Panc1 (cell line): Measurements from ENCODE around the gene BRK1. TPM values are rescaled to one million over a fixed set of nuclear protein-coding genes. Genes with fewer than 3 reads are reported as not detected.

Experiments used
- ATAC-seq: fragments of 200-7000 bp; cut with Tn5 transposase; 2 replicates; pipeline ENCODE4 v1.9.1; 2020; ENCODE audit warnings: mild to moderate bottlenecking, moderate library complexity
- BruUV-seq: library from RNA; stranded (reverse); fragments of 400-500 nt; replicated peaks from 2 replicates; lab custom pipeline; 2021; lab: Mats Ljungman, UMichigan
- CTCF ChIA-PET: fragments of 300-600 bp; sonication (Branson Sonifier 250); formaldehyde crosslinking; loops from one replicate; lab custom pipeline; 2022; ENCODE audit warnings: antibody characterized with exemption; lab: Charles Lee
- POLR2A ChIA-PET: fragments of 300-600 bp; sonication (Branson Sonifier 250); formaldehyde crosslinking; loops from one replicate; lab custom pipeline; 2022; ENCODE audit warnings: antibody characterized with exemption; lab: Charles Lee
- DNase-seq: peaks from one replicate; pipeline ENCODE4 v3.0.0-alpha.2; 2010; ENCODE audit warnings: low read depth, low spot score
- H3K27ac ChIP-seq: 2 replicates; pipeline ENCODE4 v1.5.1; 2011; ENCODE audit warnings: mild to moderate bottlenecking, low read length, inconsistent platforms
- H3K27me3 ChIP-seq: fragments of 200-500 bp; sonication (Bioruptor generic); 2 replicates; pipeline ENCODE4 v1.6.0; 2014; ENCODE audit warnings: low read length, inconsistent platforms; ENCODE audit not compliant: control insufficient read depth, insufficient read depth
- H3K36me3 ChIP-seq: fragments of 200-500 bp; sonication (Bioruptor generic); 2 replicates; pipeline ENCODE4 v1.5.1; 2014; ENCODE audit warnings: inconsistent platforms, mild to moderate bottlenecking, low read length, moderate library complexity; ENCODE audit not compliant: control insufficient read depth, insufficient read depth
- H3K4me1 ChIP-seq: 2 replicates; pipeline ENCODE4 v1.5.1; 2011; ENCODE audit warnings: inconsistent platforms, mild to moderate bottlenecking, low read length, moderate library complexity; ENCODE audit not compliant: control insufficient read depth, insufficient read depth
- H3K4me3 ChIP-seq, 2 experiments: 2 replicates each; pipeline ENCODE4 v1.5.1; 2011 to 2012; ENCODE audit warnings: low read depth in 2 of 2, low read length in 2 of 2, mild to moderate bottlenecking in 2 of 2, inconsistent platforms in 1 of 2, moderate library complexity in 1 of 2
- H3K9me3 ChIP-seq: fragments of 200-500 bp; sonication (Bioruptor generic); 2 replicates; pipeline ENCODE4 v1.5.1; 2014; ENCODE audit warnings: low read depth, mild to moderate bottlenecking, inconsistent platforms, low read length, moderate library complexity; ENCODE audit not compliant: control insufficient read depth, insufficient read depth
- POLR2AphosphoS5 ChIP-seq: IDR thresholded peaks from 2 replicates; pipeline ENCODE4 v1.6.1; 2012; ENCODE audit warnings: mild to moderate bottlenecking, low read depth, low read length, moderate library complexity
- SIN3A ChIP-seq: IDR thresholded peaks from 2 replicates; pipeline ENCODE4 v1.6.1; 2012; ENCODE audit warnings: low read depth, mild to moderate bottlenecking, low read length, moderate library complexity, borderline replicate concordance; ENCODE audit not compliant: insufficient read depth
- TCF7L2 ChIP-seq: IDR thresholded peaks from 2 replicates; pipeline ENCODE4 v1.6.1; 2011; ENCODE audit warnings: mild to moderate bottlenecking, low read depth, low read length, inconsistent platforms
- in situ Hi-C: cut with HindIII; loops from 2 replicates; pipeline ENCODE4 v1.10.0; 2016; ENCODE audit warnings: low sequenced_read_pairs, low pct_unique_long_range_greater_than_20kb
- intact Hi-C: fragments of 100-400 bp; cut with micrococcal nuclease; formaldehyde crosslinking; loops from one replicate; pipeline ENCODE4 v1.10.0; 2022; ENCODE audit not compliant: unreplicated experiment
- total RNA-seq: library from RNA; stranded (reverse); gene quantifications from one replicate; pipeline ENCODE4 v1.2.1, GENCODE V29; 2021; ENCODE audit not compliant: unreplicated experiment
- TF ChIP-seq, protein P1 (sequence below), 2 experiments: IDR thresholded peaks; 2 replicates each; pipeline ENCODE4 v1.6.1; 2011 to 2012; ENCODE audit warnings: low read depth in 2 of 2, control low read depth in 1 of 2, low read length in 1 of 2, mild to moderate bottlenecking in 1 of 2, moderate library complexity in 1 of 2; ENCODE audit not compliant: insufficient read depth in 1 of 2
- TF ChIP-seq, protein P2 (sequence below): fragments of 450-650 bp; IDR thresholded peaks from 2 replicates; pipeline ENCODE4 v1.5.1; 2017; ENCODE audit warnings: mild to moderate bottlenecking

Gene BRK1
- total RNA-seq, 1 experiment from 2014 or later, result 81.9 TPM

DNA sequence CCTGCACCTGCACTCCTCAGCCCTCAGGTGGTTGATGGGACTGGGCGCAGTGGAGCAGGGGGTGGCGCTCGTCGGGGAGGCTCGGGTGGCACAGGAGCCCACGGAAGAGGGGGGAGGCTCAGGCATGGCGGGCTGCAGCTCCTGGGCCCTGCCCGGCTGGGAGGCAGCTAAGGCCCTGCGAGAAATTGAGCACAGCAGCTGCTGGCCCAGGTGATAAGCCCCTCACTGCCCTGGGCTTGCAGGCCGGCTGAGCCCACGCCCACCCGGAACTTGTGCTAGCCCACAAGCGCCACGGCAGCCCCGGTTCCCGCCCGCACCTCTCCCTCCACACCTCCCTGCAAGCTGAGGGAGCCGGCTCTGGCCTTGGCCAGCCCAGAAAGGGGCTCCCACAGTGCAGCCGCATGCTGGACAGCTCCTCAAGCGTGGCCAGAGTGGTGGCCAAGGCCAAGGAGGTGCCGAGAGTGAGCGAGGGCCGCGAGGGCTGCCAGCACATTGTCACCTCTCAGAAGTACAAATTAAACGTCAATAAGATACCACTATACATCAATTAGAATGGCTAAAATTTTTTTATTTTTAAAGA is 21.0 kb downstream of the BRK1 start:
- no TSS peak for BruUV-seq
- Histone ChIP-seq H3K9me3 (no peaks in the 10 kb centered on the region), H3K4me1 (no peaks in the 10 kb centered on the region), H3K27me3 (no peaks in the 10 kb centered on the region), H3K27ac (no peak overlapping the region), H3K4me3 (no peak overlapping the region), H3K36me3 (no peaks in the 10 kb centered on the region)
- DNase-seq (no peak), ATAC-seq (no peak)
- TF ChIP-seq, protein P1, sequence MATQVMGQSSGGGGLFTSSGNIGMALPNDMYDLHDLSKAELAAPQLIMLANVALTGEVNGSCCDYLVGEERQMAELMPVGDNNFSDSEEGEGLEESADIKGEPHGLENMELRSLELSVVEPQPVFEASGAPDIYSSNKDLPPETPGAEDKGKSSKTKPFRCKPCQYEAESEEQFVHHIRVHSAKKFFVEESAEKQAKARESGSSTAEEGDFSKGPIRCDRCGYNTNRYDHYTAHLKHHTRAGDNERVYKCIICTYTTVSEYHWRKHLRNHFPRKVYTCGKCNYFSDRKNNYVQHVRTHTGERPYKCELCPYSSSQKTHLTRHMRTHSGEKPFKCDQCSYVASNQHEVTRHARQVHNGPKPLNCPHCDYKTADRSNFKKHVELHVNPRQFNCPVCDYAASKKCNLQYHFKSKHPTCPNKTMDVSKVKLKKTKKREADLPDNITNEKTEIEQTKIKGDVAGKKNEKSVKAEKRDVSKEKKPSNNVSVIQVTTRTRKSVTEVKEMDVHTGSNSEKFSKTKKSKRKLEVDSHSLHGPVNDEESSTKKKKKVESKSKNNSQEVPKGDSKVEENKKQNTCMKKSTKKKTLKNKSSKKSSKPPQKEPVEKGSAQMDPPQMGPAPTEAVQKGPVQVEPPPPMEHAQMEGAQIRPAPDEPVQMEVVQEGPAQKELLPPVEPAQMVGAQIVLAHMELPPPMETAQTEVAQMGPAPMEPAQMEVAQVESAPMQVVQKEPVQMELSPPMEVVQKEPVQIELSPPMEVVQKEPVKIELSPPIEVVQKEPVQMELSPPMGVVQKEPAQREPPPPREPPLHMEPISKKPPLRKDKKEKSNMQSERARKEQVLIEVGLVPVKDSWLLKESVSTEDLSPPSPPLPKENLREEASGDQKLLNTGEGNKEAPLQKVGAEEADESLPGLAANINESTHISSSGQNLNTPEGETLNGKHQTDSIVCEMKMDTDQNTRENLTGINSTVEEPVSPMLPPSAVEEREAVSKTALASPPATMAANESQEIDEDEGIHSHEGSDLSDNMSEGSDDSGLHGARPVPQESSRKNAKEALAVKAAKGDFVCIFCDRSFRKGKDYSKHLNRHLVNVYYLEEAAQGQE (IDR thresholded peaks at IDR 0.05; ENCODE audit: insufficient read depth in 1 of 2, low read depth in 2 of 2, low read length in 1 of 2), result no peak
- TF ChIP-seq TCF7L2 (no peak), POLR2AphosphoS5 (no peak)
- in situ Hi-C loops, result no loop called here
- intact Hi-C loops, result no loop called here
- ChIA-PET CTCF (no interaction called here), POLR2A (interaction anchor here (0.6 kb wide), 1 partner anchor 50 kb away, joined by 3 read pairs; no protein-coding TSS in a partner anchor)

DNA sequence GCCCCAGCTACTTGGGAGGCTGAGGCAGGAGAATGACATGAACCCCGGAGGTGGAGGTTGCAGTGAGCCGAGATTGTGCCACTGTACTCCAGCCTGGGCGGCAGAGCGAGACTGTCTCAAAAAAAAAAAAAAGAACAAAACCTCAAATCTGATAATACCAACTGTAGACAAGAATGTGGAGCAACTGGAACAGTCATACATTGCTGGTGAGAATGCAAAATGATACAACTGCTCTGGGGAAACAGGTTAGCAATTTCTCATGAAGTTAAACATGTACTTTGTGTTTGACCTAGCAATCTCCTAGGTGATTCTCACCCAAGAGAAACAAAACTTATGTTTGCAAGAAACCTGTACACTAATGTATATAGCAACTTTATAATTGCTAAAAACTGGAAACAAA is 21.7 kb downstream of the BRK1 start:
- ATAC-seq, result no peak
- TF ChIP-seq POLR2AphosphoS5 (no peak), SIN3A (no peak), TCF7L2 (no peak)
- TF ChIP-seq, protein P2, sequence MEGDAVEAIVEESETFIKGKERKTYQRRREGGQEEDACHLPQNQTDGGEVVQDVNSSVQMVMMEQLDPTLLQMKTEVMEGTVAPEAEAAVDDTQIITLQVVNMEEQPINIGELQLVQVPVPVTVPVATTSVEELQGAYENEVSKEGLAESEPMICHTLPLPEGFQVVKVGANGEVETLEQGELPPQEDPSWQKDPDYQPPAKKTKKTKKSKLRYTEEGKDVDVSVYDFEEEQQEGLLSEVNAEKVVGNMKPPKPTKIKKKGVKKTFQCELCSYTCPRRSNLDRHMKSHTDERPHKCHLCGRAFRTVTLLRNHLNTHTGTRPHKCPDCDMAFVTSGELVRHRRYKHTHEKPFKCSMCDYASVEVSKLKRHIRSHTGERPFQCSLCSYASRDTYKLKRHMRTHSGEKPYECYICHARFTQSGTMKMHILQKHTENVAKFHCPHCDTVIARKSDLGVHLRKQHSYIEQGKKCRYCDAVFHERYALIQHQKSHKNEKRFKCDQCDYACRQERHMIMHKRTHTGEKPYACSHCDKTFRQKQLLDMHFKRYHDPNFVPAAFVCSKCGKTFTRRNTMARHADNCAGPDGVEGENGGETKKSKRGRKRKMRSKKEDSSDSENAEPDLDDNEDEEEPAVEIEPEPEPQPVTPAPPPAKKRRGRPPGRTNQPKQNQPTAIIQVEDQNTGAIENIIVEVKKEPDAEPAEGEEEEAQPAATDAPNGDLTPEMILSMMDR, result no peak
- TF ChIP-seq, protein P1 (IDR thresholded peaks at IDR 0.05; ENCODE audit: insufficient read depth in 1 of 2, low read depth in 2 of 2, low read length in 1 of 2), result no peak
- POLR2A ChIA-PET, result no interaction called here
- no peak overlapping the region for H3K4me3 ChIP-seq
- no peak for DNase-seq
- in situ Hi-C loops (no loop called here), intact Hi-C loops (no loop called here)
- H3K27me3 ChIP-seq, result no peaks in the 10 kb centered on the region
- no peaks in the 10 kb centered on the region for H3K9me3 ChIP-seq
- BruUV-seq, result no TSS peak
- no peaks in the 10 kb centered on the region for H3K4me1 ChIP-seq
- no peak overlapping the region for H3K27ac ChIP-seq
- H3K36me3 ChIP-seq, result no peaks in the 10 kb centered on the region
- CTCF ChIA-PET, result no interaction called here
